HCT116 (cell line): ENCODE data around the gene ITPKB.

ENCODE experiments used
- ATF3 ChIP-seq: IDR thresholded peaks from 2 replicates; pipeline ENCODE4 v1.6.1; 2012
- CEBPB ChIP-seq: IDR thresholded peaks from 2 replicates; pipeline ENCODE4 v1.6.1; 2012; ENCODE audit warnings: low read depth
- CTCF ChIP-seq, 3 experiments: fragments of 200-600 bp in 1 of 3; sonication (generic) in 1 of 3; IDR thresholded peaks in 2 of 3; conservative IDR thresholded peaks in 1 of 3; 2 replicates each; pipeline ENCODE4 v1.5.1; 2012 to 2017; ENCODE audit warnings: low read depth in 2 of 3, low read length in 2 of 3, antibody characterized with exemption in 1 of 3, borderline replicate concordance in 1 of 3, control low read depth in 1 of 3, mild to moderate bottlenecking in 1 of 3, mixed read lengths in 1 of 3, mixed run types in 1 of 3, moderate library complexity in 1 of 3; ENCODE audit not compliant: insufficient read depth in 1 of 3
- EZH2 ChIP-seq: fragments of 200-600 bp; sonication (generic); IDR thresholded peaks from 2 replicates; pipeline ENCODE4 v1.6.1; 2017; ENCODE audit warnings: antibody characterized with exemption, mixed run types
- EZH2phosphoT487 ChIP-seq: fragments of 200-600 bp; IDR thresholded peaks from 2 replicates; pipeline ENCODE4 v1.6.1; 2018; ENCODE audit warnings: antibody characterized with exemption, borderline replicate concordance
- POLR2A ChIP-seq: IDR thresholded peaks from 2 replicates; pipeline ENCODE4 v1.7.0; 2011; ENCODE audit warnings: borderline replicate concordance; ENCODE audit not compliant: insufficient read depth, insufficient read length; ENCODE audit errors: extremely low read depth
- POLR2AphosphoS5 ChIP-seq: IDR thresholded peaks from 2 replicates; pipeline ENCODE4 v1.6.1; 2011; ENCODE audit warnings: mild to moderate bottlenecking, low read depth, low read length, moderate library complexity
- RAD21 ChIP-seq: IDR thresholded peaks from 2 replicates; pipeline ENCODE4 v1.6.1; 2012; ENCODE audit warnings: low read depth, mild to moderate bottlenecking
- SIN3A ChIP-seq: IDR thresholded peaks from 2 replicates; pipeline ENCODE4 v1.6.1; 2012; ENCODE audit warnings: low read depth
- YY1 ChIP-seq: IDR thresholded peaks from 2 replicates; pipeline ENCODE4 v1.6.1; 2011; ENCODE audit warnings: low read length, low read depth, moderate library complexity, mild to moderate bottlenecking; ENCODE audit not compliant: insufficient replicate concordance; ENCODE audit errors: extremely low read depth
- ZNF274 ChIP-seq: fragments of 200-500 bp; sonication (Bioruptor generic); IDR thresholded peaks from 2 replicates; pipeline ENCODE4 v1.6.1; 2014; ENCODE audit warnings: mild to moderate bottlenecking, low read depth, low read length, inconsistent platforms

DNA sequence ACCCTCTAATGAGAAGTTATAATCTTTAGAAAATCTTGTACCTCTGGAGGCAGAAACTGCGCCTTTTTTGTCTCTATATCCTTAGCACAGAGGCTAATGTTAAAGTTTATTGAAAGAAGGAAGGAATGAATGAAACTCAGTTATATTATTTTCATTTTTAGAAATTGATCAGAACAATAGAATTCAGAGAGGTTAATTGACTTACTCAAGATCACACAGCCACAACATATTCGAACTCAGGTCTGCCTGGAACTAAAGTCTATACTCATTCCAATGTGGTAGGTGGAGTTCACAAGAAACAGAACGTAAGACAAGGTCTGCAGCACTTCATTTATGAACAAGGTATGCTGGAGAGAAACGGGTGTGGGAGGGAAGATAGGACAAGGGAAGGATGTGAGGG lies 23.0 kb upstream of the ITPKB start:
- TF ChIP-seq YY1 (no peak), CTCF (IDR thresholded peaks at IDR 0.05 in 2 of 3, conservative IDR thresholded peaks at IDR 0.05 in 1 of 3; ENCODE audit: borderline replicate concordance in 1 of 3, insufficient read depth in 1 of 3, low read depth in 2 of 3, low read length in 2 of 3) (no peak), POLR2A (no peak), EZH2phosphoT487 (no peak), EZH2 (no peak), ZNF274 (no peak), CEBPB (no peak), POLR2AphosphoS5 (no peak), RAD21 (no peak), ATF3 (no peak), SIN3A (no peak)
